HG03103 (cell line): ENCODE results near the gene NAV2.
"Not testable (repeated sequence)": the region's sequence is repeated elsewhere in the genome, so short reads cannot be mapped to it uniquely, and the experiment has no call there.

ENCODE experiments used
- ATAC-seq: cut with Tn5 transposase; IDR thresholded peaks from one replicate; pipeline ENCODE4 v1.9.1; 2021; ENCODE audit warnings: low read depth; ENCODE audit not compliant: unreplicated experiment

Gene NAV2

DNA sequence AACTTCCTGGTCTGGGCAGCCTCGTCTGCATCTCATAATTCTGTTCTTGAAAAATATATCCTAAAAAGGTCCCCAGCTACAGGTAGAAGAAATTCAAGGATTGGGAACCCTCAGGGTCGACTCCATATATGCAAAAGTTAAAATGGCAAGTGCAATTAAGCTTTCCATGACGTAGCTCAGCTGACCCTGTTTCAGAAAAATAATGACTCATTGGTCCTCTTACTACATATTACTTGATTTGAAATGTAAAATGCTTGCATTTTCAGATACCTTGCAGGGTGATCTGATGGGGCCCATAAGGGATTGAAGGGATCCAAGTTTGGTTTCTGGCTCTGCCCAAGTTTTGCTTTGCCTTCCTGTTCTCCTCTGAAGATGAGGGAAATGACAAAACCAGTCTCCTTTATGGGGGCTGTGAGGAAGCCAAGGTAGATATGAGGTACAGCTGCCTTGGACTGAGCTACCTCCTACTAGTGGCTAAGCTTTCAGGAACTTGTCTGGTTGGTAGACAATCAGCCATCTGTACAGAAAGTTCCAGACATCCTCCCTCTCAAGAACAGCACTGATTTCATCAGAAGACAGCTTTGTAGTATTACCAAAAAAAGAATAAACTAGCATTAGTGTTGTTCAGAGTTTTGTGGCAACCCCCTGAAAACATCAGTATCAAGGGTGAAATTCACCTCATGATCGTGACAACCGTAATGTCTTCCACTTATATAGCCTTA lies 270.3 kb downstream of the NAV2 start:
- no peak for ATAC-seq

DNA sequence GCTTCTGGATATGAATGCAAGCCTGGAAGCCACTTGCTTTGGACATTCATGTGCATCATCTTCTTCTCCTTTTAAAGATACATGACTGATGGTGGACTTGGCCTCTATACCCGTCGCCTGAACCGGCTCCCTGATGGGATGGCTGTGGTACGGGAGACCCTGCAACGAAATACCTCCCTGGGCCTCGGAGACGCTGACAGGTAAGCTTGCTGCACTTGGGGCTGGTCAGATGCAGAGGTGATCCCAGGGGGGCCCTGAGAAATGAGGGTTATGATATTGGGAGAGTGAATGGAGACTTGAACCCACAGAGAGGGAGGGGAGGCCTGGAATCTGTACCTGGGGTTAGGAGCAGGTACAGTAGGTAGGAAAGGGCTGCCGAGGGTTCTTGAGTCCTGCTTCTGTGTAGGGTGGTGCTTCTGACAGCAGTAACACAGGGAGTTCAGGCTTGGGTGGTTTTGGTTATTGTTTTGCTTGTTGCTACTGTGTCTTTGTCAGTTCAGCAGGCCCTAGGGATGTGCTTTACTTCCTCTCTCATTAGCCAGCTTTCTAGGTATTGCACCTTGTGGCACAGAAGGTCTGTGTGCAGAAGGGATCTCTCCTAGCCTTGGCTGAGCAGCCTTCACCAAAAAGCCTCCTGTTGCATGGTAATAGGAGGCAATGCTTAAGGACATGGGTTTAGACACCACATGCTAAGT lies 271.6 kb downstream of the NAV2 start:
- ATAC-seq, result no peak

DNA sequence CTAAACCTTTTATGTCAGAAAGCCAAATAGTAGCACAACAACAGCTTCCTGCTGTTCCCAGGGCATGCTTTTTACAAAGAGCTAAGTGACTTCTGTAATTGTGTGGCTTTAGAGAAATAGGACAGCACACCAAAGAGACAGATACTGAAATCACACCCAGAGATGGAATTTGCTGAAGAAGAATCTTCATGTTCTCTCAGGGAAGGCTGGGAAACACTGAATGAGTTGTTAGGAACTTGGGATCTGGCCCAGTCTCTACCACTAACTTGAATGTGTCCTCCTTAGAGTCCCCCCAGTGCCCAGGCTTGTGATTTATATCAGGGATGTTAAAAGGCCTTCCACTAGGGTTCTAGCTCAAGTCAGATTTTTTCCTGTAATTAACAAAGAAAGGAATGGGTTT lies 272.5 kb downstream of the NAV2 start:
- no peak for ATAC-seq

DNA sequence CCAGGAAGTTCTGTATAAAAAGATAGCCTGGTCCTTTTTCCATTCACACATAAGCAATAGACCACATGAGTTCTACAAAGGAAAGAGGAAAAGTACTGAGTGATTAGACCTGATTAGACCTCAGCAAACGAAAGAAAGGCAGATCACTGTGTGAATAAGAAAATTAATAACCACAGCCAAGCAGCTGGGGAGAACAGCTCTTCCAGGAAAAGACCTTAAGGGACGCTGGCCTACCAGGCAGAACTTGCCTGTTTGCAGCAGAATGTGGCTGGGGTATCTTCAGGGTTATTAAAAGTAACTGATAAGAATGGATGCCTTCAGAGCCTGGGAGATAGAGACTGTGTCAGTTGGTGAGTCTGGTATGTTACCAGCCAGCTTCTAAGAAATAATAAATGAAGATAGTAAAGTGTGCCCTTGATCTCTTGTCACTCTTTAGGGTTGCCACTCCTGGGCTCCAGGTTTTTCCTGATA lies 274.7 kb downstream of the NAV2 start:
- no peak for ATAC-seq

DNA sequence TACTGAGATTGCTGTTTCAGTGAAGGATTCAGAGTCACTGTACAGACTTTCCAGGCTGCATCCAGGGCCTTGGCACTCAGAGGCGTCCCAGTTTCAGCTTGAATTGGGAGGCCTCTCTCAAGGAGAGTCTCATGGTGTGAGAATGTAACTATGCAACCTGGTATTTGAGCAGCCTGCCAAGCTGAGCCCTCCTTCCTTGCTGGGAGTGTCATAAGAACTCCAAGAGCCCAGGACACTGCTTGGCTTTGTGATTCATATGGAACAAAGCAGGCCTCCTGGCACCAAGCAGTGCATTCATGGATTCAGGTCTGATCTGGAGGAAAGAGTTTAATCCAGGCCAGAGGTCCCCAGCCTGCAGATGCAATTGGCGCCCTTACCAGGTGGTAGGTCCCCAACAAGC lies 276.0 kb downstream of the NAV2 start:
- no peak for ATAC-seq

DNA sequence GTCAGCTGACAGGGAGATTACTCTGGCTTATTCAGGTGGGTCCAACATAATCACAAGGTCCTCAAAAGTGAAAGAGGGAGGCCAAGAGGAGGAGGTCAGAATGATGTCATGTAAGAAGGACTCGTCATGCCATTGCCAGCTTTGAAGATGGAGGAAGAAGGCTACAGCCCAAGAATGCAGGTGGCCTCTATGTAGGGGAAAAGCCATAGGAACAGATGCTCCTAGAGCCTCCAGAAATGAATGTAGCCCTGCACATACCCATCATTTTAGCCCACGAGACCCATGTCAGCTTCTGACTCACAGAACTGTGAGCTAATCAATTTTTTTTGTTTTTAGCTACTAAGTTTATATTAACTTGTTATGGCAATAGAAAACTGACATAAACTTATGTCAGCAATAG lies 276.6 kb downstream of the NAV2 start:
- ATAC-seq, result no peak

DNA sequence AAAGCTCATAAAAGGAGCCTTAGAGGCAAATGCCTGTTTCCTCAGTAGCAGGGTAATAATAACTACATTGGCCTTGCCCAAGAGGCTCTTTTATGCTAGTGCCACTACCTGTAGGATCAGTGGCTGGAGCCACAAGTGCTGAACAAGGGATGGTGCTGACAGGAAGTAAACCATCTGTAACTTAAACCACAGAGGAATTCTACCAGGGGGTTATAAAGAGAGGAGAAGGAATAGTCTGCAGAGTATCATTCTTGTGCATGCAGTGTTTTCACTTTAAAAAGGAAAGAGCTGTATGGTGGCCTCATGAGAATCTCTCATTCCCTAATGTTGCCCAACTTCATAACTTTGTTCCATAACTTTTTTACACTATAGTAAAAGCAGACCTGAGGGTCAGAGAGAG lies 279.5 kb downstream of the NAV2 start:
- ATAC-seq, result no peak

DNA sequence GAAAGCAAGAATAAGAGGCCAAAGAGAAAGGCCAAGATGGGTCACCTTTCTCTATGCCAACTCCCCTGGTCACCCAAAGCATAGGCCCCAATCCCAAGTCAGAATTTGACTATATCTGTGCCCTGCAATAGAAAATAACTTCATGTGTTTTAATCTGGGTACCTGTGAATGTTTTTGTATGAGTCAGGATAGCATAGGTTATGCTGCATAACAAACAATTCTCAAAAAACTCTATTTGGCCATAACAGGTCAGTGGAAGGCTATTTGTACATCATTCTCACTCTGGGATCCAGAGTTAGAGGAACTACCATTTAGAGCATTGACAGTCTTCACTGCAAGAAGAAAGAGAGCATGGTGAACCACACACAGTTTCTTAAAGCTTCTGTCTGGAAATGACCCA lies 280.4 kb downstream of the NAV2 start:
- no peak for ATAC-seq

DNA sequence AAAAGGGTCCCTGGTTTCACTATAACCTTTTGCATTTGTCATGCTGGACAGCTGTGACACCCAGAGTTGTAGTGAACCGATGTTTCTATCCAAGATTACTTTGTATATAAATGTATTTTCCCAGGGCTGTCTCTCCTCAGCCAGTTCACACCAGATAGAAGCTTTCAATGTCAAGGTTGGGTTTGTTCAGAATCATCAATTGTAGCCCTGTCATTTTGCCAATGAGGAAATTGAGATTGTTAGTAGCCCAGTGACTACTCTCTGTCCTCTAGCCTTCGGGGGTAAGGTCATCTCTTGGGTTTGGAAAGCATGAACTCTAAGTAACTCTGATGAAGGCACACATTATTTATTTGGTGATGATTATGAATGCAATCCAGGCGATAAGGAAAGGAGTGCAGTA lies 282.0 kb downstream of the NAV2 start:
- ATAC-seq, result no peak

DNA sequence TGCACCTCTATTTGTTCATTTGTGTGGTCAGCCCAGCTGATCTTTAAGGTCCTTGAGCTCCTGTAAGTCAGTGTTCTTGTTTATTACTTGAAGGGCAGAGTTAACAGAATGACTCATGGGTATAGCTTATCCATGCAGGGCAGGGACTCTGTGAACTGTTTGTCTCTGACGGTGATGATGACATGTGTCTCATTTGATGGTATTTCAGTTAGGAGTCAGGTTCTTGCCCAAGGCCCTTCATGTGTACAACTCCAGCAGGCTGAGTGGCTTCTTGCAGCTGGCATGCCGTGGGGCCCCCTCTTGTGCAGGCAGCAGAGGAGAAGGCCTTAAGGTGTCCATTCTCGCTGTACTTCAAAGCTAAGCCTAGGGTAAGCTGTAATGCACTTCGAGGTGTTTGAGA lies 282.5 kb downstream of the NAV2 start:
- ATAC-seq, result no peak

DNA sequence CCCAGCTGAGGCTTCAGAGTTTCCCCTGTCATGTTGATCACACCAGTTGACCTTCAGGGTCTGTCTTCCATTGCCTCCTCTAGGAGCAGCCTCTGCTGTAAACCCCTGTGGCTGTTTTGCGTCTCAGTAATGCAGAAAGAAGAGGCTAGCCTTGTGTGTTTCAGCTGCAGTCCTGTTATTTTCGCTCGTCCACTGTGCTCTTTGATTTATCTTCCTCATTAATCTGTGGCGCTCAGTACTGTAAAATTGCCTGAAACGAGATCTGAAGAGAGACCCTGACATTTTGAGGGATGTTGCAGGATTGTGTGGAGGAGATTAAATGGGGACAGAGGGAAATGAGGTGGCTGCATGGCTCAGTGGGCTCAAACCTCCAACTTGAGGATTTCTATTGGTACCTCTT lies 283.9 kb downstream of the NAV2 start:
- no peak for ATAC-seq

DNA sequence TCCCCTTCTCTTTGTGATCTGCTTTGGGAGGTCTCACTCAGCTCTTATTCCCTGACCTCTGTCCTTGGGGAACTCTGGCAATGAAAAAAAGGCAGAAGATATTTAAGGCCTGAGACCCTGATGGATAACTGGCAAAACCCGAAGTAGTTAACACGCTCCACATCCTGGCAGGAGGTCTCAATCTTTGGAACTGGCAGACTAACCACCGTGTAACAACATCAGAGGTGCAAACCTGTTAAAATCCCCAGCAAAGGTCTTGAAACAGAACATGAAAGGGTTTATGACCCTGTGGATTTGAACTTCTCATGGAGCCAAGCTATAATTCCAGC lies 287.3 kb downstream of the NAV2 start:
- ATAC-seq, result no peak

DNA sequence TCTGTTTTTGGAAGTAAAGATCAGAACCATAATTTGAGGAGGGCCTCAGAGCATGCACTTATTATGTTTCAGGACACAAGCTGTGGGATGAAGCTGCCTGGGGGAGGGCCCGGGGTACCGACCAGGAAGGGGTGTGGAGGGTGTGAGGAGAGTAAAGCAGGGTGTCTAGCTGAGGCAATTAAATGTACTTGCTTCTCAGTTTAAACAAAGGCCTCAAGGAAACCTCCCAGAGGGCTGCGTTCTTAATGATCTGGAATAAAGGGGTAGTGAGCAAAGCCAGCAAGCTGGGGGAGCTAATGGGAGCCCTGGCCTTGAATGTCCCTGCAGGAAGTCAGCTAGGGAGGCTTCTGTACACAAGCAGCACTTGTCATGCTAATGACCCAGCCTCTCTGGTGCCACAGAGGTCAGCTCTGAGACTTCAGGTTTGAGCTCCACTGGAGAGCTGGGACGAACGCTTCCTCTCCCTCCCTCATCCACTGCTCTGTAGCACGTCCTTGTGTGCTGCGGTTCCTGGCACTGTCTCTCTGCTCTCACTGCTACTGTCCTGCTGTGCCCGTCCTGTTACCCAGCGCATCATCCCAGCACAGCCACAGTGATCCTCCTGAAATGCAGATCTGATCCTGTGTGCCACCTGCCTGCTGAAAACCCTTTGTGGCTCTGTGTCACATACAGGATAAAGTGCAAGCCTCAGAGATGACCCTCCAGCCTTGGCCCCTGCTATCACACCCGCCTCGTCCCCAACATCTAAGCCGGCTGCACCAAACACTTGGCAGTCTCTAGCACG lies 287.9 kb downstream of the NAV2 start:
- no peak for ATAC-seq

DNA sequence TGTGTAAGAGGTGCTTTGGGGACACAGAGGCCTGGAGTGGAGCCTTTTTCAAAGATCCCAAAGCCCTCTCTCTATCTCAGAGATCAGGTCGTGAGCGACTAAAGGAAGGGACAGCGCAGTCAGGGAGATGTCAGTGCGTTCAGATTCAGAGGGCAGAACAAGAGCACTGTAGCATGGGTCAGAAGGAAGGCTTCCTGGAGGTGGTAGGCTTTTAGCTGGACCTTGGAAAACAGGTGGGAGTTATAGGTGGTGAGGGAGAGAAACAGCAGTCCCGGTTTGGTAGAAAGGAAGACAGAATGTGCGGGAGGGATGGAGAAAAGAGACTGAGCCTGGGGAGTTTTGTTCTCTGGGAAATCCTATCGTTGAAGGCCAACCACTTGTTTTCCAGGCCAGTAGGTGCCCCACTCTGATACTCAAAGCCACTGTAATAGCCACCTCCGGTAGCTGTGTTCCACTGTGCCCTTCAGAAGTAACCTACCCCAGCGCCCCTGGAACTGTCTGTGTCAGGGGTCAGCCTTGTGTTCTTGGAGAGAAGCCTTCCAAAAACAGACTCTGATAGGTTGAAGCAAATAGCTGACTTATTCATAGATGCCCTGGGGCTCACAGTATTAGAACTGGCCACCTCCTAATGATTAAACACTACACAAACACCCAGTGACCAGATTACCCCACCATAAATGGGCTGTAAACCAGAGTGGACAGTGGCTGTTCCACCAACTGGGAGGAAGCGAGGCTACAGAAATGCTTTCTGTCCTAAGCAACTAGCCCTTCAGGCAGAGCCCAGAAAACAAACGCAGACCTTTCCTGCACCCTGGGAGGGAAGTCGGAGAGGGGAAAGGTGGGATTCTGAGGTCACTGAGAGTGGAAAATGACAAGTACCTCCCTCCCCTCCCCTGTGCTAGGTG lies 289.9 kb downstream of the NAV2 start:
- ATAC-seq, result no peak

DNA sequence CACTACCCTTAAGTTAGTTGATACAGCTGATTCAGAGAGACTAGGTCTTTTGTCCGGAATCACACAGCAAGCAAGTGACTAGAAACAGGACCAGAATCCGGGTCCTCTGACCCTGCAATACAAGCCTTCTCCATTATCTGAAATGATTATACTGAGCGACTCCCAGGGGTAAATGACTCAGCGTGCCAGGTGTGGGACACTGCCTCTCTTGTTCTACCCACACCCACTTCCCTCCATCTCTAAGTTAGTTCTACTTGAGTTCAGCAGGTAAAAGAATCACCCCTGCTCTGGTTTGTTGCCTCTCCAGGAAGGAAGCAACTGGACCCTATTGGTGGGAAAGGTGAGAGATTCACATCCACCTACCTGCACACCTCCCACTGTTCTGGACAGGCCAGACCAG lies 290.7 kb downstream of the NAV2 start:
- ATAC-seq, result no peak

DNA sequence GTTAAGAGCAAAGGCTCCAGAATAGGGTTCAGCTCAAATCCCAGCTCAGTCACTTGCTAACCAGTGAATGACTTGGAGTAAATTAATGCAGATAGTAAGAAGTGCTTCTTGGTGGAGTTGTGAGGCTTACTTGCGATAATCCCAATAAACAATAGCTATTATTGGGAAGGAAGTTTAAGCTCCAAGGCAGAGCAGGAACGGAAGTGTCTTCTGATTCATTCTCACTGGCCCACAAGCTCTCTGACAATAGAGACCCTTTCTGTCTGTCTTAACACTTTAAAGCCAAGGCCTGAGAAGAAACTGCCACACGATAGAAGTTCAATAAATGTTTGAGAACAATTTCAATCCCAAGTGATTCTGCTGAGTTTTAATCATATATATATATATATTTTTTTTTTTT lies 292.2 kb downstream of the NAV2 start:
- no peak for ATAC-seq

DNA sequence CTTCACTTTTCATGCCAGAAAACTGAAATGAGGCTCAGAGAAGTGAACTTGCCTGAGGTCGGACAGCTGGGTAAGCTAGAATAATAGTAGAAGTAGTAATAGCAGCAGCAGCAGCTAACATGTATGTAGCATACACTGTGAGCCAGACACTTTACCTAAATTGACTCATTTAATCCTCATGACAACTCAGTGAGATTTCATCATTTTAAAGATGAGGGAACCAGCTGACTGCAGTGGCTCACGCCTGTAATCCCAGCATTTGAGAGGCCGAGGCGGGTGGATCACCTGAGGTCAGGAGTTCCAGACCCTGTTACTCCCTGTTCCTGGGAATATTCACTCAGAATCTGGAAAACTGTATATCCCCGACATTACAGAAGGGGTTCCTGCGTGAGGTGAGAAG lies 293.1 kb downstream of the NAV2 start:
- no peak for ATAC-seq

DNA sequence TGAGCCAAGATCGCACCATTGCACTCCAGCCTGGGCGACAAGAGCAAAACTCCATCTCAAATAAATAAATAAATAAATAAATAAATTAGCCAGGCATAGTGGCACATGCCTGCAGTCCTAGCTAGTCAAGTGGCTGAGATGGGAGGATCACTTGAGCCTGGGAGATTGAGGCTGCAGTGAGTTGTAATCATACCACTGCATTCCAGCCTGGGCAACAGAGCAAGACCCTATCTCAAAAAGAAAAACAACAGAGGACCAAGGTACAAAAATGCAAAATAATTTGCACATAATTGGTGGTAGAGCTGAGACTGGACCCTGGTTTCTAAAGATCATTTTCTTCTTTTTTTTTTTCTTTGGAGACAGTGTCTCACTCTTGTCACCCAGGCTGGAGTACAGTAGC lies 294.0 kb downstream of the NAV2 start:
- ATAC-seq, result not testable (repeated sequence)

DNA sequence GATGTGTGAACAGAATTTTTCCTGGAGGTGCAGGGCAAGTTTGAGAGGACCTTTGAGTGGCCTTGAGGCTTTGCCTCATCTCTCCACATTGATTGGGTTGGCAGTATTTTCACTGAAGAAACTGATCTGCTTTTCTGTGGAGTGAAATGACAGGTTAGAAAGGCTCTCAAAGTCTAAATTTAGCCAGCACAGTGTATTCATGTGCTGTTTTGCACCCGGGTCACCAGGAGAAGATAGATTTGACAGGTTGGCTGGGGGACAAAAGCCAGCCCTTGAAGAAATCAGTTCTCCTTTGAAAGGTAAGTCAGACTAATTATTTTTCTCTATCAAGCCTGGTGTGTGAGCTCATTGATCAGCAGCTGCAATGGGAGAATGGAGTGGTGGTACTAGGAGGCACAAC lies 294.7 kb downstream of the NAV2 start:
- ATAC-seq, result no peak

DNA sequence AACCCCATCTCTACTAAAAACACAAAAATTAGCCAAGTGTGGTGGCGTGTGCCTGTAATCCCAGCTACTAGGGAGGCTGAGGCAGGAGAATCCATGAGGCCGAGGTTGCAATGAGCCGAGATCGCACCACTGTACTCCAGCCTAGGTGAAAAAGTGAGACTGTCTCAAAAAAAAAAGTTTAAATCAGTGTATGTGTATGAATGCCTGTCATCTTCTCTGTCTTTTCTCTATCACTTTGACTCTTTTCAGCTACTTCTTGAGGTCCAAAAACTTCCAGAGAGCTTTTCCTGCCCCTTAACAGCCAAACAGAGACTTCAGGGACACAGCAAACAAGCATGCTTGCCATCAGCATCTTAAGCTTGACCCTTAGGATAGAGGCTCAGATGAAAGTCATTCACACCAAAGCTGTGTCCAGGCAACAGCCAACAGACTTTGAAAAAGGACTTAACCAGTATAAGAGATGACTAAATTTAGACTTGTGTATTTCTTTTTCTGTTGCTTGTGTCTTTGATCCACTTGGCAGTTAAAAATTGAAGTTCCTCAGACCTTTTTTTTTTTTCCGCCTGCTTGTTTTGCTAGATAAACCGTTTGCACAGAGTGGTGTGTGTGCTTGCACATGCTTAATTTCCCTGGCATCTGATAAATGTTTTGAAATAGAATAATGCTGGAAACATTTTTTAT lies 295.7 kb downstream of the NAV2 start:
- ATAC-seq, result no peak
